H1 (cell line): ENCODE measurements around the gene CRYAB. TPM values are rescaled to one million over a fixed set of nuclear protein-coding genes. Genes with fewer than 3 reads are reported as not detected.

Experiments
- CTCF ChIA-PET: fragments of 300-600 bp; sonication (Branson Sonifier 250); formaldehyde crosslinking; loops from one replicate; lab custom pipeline; 2021; ENCODE audit not compliant: partially characterized antibody; lab: Charles Lee
- POLR2A ChIA-PET: fragments of 300-600 bp; sonication (Branson Sonifier 250); formaldehyde crosslinking; loops from one replicate; lab custom pipeline; 2021; ENCODE audit warnings: inconsistent platforms; ENCODE audit not compliant: partially characterized antibody; lab: Charles Lee
- DNase-seq, 2 experiments: peaks; one replicate each; pipeline versions ENCODE4 v3.0.0 to v3.0.0-alpha.2; 2010 to 2022; ENCODE audit warnings: low spot score in 2 of 2, low read depth in 1 of 2, mixed read lengths in 1 of 2
- FAIRE-seq: peaks from 2 replicates; lab custom pipeline; 2011; peaks lifted over from hg19 to GRCh38; lab: Jason Lieb, UNC
- H2AFZ ChIP-seq: 2 replicates; pipeline ENCODE4 v1.8.1; 2012; ENCODE audit warnings: low read length, inconsistent platforms
- H2AK5ac ChIP-seq: 2 replicates; pipeline ENCODE4 v1.6.1; 2013; ENCODE audit warnings: low read depth, low read length
- H2BK120ac ChIP-seq: replicated peaks from 2 replicates; pipeline ENCODE3; 2013; ENCODE audit warnings: low read depth, low read length, inconsistent platforms
- H2BK12ac ChIP-seq: 2 replicates; pipeline ENCODE4 v1.6.1; 2013; ENCODE audit warnings: low read depth, low read length
- H2BK15ac ChIP-seq: 2 replicates; pipeline ENCODE4 v1.6.1; 2013; ENCODE audit warnings: low read length
- H2BK20ac ChIP-seq: 2 replicates; pipeline ENCODE4 v1.6.1; 2013; ENCODE audit warnings: low read length
- H2BK5ac ChIP-seq: 2 replicates; pipeline ENCODE4 v1.6.1; 2013; ENCODE audit warnings: low read depth, low read length
- H3K14ac ChIP-seq: 2 replicates; pipeline ENCODE4 v1.6.1; 2013; ENCODE audit warnings: inconsistent platforms; ENCODE audit not compliant: insufficient read length
- H3K18ac ChIP-seq: 2 replicates; pipeline ENCODE4 v1.6.1; 2013; ENCODE audit warnings: low read length; ENCODE audit errors: extremely low read depth
- H3K23ac ChIP-seq: 2 replicates; pipeline ENCODE4 v1.6.1; 2013; ENCODE audit warnings: inconsistent platforms; ENCODE audit not compliant: insufficient read length
- H3K23me2 ChIP-seq: 2 replicates; pipeline ENCODE4 v1.6.1; 2013; ENCODE audit warnings: low read depth, low read length
- H3K27ac ChIP-seq: 2 replicates; pipeline ENCODE4 v1.6.1; 2011; ENCODE audit warnings: low read depth, low read length, inconsistent platforms
- H3K27me3 ChIP-seq, 4 experiments: replicated peaks in 1 of 4; 1 replicate in 1 of 4; 2 replicates in 3 of 4; pipeline versions ENCODE4 v1.6.1 to v1.8.1; 2011 to 2013; ENCODE audit warnings: low read length in 3 of 4, mild to moderate bottlenecking in 3 of 4, inconsistent platforms in 2 of 4, mixed read lengths in 2 of 4, moderate library complexity in 1 of 4; ENCODE audit not compliant: control insufficient read depth in 3 of 4, insufficient read depth in 3 of 4; ENCODE audit errors: extremely low read depth in 1 of 4
- H3K36me3 ChIP-seq, 4 experiments: 2 replicates each; pipeline versions ENCODE4 v1.6.1 to v1.8.1; 2011 to 2013; ENCODE audit warnings: mild to moderate bottlenecking in 4 of 4, low read length in 3 of 4, moderate library complexity in 2 of 4, control low read depth in 1 of 4, inconsistent platforms in 1 of 4; ENCODE audit not compliant: insufficient read depth in 4 of 4, control insufficient read depth in 2 of 4
- H3K4ac ChIP-seq: replicated peaks from 2 replicates; pipeline ENCODE3; 2013; ENCODE audit warnings: low read length, low read depth, mixed read lengths, inconsistent platforms; ENCODE audit not compliant: insufficient read length
- H3K4me1 ChIP-seq, 4 experiments: replicated peaks in 1 of 4; 1 replicate in 1 of 4; 2 replicates in 3 of 4; pipeline versions ENCODE4 v1.6.1 to v1.8.1; 2011 to 2013; ENCODE audit warnings: low read length in 3 of 4, inconsistent platforms in 2 of 4, mixed read lengths in 1 of 4; ENCODE audit not compliant: insufficient read depth in 4 of 4, control insufficient read depth in 3 of 4
- H3K4me2 ChIP-seq, 2 experiments: 2 replicates each; pipeline versions ENCODE4 v1.6.1 to v1.8.1; 2011 to 2013; ENCODE audit warnings: low read depth in 2 of 2, low read length in 2 of 2, control low read depth in 1 of 2, inconsistent platforms in 1 of 2, mild to moderate bottlenecking in 1 of 2; ENCODE audit not compliant: insufficient read depth in 1 of 2
- H3K4me3 ChIP-seq, 4 experiments: fragments of 200-600, 300-600 bp in 1 of 4; sonication (generic), shearing (Covaris generic), sonication (Bioruptor Twin) in 1 of 4; 2 replicates each; pipeline versions ENCODE4 v1.5.1 to v1.8.1; 2011 to 2016; ENCODE audit warnings: low read length in 4 of 4, low read depth in 3 of 4, control low read depth in 2 of 4, inconsistent platforms in 2 of 4, mild to moderate bottlenecking in 2 of 4, mixed read lengths in 1 of 4, moderate library complexity in 1 of 4; ENCODE audit not compliant: insufficient read depth in 2 of 4; ENCODE audit errors: extremely low read depth in 1 of 4
- H3K56ac ChIP-seq: replicated peaks from 2 replicates; pipeline ENCODE3; 2013; ENCODE audit warnings: low read depth, mild to moderate bottlenecking, mixed read lengths, low read length, inconsistent platforms; ENCODE audit not compliant: insufficient read length
- H3K79me1 ChIP-seq: 2 replicates; pipeline ENCODE4 v1.6.1; 2013; ENCODE audit warnings: low read depth, low read length, control low read depth
- H3K79me2 ChIP-seq, 2 experiments: 2 replicates each; pipeline versions ENCODE4 v1.6.1 to v1.8.1; 2012 to 2013; ENCODE audit warnings: low read length in 2 of 2, mild to moderate bottlenecking in 2 of 2, inconsistent platforms in 1 of 2; ENCODE audit not compliant: insufficient read depth in 2 of 2, control insufficient read depth in 1 of 2
- H3K9ac ChIP-seq, 4 experiments: replicated peaks in 1 of 4; 1 replicate in 1 of 4; 2 replicates in 3 of 4; pipeline versions ENCODE4 v1.6.1 to v1.8.1; 2011 to 2013; ENCODE audit warnings: low read depth in 3 of 4, low read length in 3 of 4, control low read depth in 2 of 4, mild to moderate bottlenecking in 2 of 4, moderate library complexity in 2 of 4, inconsistent platforms in 1 of 4; ENCODE audit errors: extremely low read depth in 1 of 4
- H3K9me3 ChIP-seq, 2 experiments: 2 replicates each; pipeline versions ENCODE4 v1.6.1 to v1.8.1; 2012 to 2013; ENCODE audit warnings: mild to moderate bottlenecking in 2 of 2, moderate library complexity in 2 of 2, control low read depth in 1 of 2, inconsistent platforms in 1 of 2, low read depth in 1 of 2, low read length in 1 of 2, mixed read lengths in 1 of 2; ENCODE audit not compliant: insufficient read depth in 2 of 2
- H4K20me1 ChIP-seq, 2 experiments: replicated peaks in 1 of 2; 2 replicates each; pipeline versions ENCODE3 to v1.8.1; 2011 to 2013; ENCODE audit warnings: inconsistent platforms in 2 of 2, low read length in 2 of 2, mild to moderate bottlenecking in 1 of 2; ENCODE audit not compliant: insufficient read depth in 2 of 2, control insufficient read depth in 1 of 2
- H4K5ac ChIP-seq: 2 replicates; pipeline ENCODE4 v1.6.1; 2013; ENCODE audit warnings: low read length, low read depth, mixed read lengths, inconsistent platforms; ENCODE audit not compliant: insufficient read length
- H4K8ac ChIP-seq: 2 replicates; pipeline ENCODE4 v1.8.0; 2013; ENCODE audit warnings: mild to moderate bottlenecking, moderate library complexity, low read length, inconsistent platforms; ENCODE audit not compliant: insufficient read depth; ENCODE audit errors: extremely low read depth
- H4K91ac ChIP-seq: replicated peaks from 2 replicates; pipeline ENCODE3; 2013; ENCODE audit warnings: low read length, mixed read lengths, inconsistent platforms; ENCODE audit not compliant: insufficient read length
- CREB1 ChIP-seq: IDR thresholded peaks from 2 replicates; pipeline ENCODE4 v1.6.1; 2012; ENCODE audit warnings: inconsistent platforms
- JUND ChIP-seq: IDR thresholded peaks from 2 replicates; pipeline ENCODE4 v1.6.1; 2011; ENCODE audit warnings: mild to moderate bottlenecking, improper control_type of control experiment, low read length
- KDM5A ChIP-seq: fragments of 200-600 bp; IDR thresholded peaks from 2 replicates; pipeline ENCODE4 v1.7.1; 2012; ENCODE audit warnings: mild to moderate bottlenecking, low read length, inconsistent platforms, mixed read lengths
- NRF1 ChIP-seq: IDR thresholded peaks from 2 replicates; pipeline ENCODE4 v1.6.1; 2011; ENCODE audit warnings: mild to moderate bottlenecking, low read depth, low read length, improper control_type of control experiment
- RFX5 ChIP-seq: IDR thresholded peaks from 2 replicates; pipeline ENCODE4 v1.6.1; 2011; ENCODE audit warnings: low read depth, low read length, improper control_type of control experiment, borderline replicate concordance
- SP2 ChIP-seq: IDR thresholded peaks from 2 replicates; pipeline ENCODE4 v1.6.1; 2012; ENCODE audit warnings: mild to moderate bottlenecking, low read length, inconsistent platforms
- WGBS, 2 experiments: shearing (Covaris generic) in 1 of 2; methylation state at CpG; one replicate each; pipeline versions ENCODE4 v1.1.6 to v1.1.7; 2013 to 2015; ENCODE audit warnings: low lambda C conversion rate in 2 of 2, mixed read lengths in 2 of 2, inconsistent platforms in 1 of 2, low coverage in 1 of 2, missing lambda C conversion rate in 1 of 2; ENCODE audit not compliant: insufficient replicate concordance in 2 of 2, insufficient coverage in 1 of 2, insufficient read length in 1 of 2; ENCODE audit errors: extremely low coverage in 1 of 2, missing lambda C conversion rate in 1 of 2; 5-methylcytosine and 5-hydroxymethylcytosine counted together
- polyA plus RNA-seq, 7 experiments: library from polyadenylated mRNA; depleted of rRNA in 3 of 7; stranded (reverse) in 5 of 7; unstranded in 2 of 7; fragments of >200 nt in 5 of 7; fragments of 200-250 nt in 2 of 7; gene quantifications; 1 replicate in 5 of 7; 2 replicates in 1 of 7; 4 replicates in 1 of 7; pipeline versions ENCODE4 v1.2.1 to v1.2.3, GENCODE V29; 2011 to 2013; ENCODE audit warnings: missing spikeins in 2 of 7, mixed read lengths in 2 of 7
- total RNA-seq: library from RNA; stranded (reverse); fragmentation: NEBNext Ultra II Directional; extraction: Animal tissue kit (Norgen Biotek cat#: 25700); gene quantifications from 2 replicates; pipeline ENCODE4 v1.2.1, GENCODE V29; 2021

The CRYAB gene
- total and polyA plus RNA-seq, 2 of the 8 experiments (the other 6 are each of a cell fraction or from before 2014, with no cell fraction given): 1.9 to 2.0 TPM

DNA sequence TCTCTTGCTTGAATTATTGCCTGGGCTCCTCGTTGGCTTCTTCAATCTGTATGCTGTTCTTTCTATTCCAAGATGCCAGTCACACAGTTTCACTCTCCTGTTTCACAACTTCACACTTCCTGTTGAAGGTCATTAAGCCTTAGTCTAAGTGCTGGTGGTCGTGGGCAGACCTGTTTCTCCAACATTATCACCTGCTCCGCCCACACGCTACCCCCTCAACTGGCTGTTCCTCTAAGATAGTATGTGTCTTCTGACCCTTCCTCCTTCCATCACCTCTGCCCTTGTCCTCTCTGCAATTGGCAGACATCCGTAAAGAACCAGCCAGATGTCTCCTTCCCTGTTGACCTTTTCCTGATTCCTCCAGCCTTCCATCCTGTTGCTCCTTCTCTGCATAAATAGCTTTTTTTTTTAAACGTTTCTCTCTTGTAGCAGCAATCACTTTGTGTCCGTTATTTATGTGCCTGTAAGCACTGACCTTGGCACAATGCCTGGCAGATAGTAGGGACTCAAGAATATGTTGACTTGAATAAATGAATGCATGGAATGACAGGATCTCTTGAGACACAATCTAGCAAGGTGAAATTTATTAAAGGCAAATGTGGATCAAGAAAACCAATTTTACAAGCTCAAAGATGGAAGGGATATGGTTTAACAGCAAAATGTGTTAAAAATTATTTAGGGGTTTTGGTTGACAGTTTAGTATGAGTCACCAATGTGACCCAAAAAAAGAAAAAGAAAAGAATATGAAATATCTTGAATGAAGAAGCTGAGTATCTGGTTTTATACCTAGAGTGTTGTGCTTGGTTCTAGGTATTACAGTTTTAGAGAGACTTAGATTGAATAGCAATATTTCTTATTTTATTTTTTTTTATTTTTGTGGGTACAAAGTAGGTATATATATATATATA lies 38.2 kb upstream of the CRYAB start:
- Histone ChIP-seq H3K4ac (no peak overlapping the region), H2BK20ac (no peak overlapping the region), H3K14ac (no peak overlapping the region), H3K56ac (no peak overlapping the region), H2AFZ (no peak overlapping the region), H2BK12ac (no peak overlapping the region), H3K27ac (no peak overlapping the region), H2BK5ac (no peak overlapping the region), H2BK120ac (no peak overlapping the region), H2AK5ac (no peak overlapping the region), H2BK15ac (no peak overlapping the region), H3K27me3 (no peaks in the 10 kb centered on the region), H3K36me3 (peaks cover 0 to 3% (median 0%) of the 10 kb centered on the region in 4 experiments; a peak in 1 of 8 replicates), H3K9me3 (no peaks in the 10 kb centered on the region), H3K9ac (no peak overlapping the region), H3K79me1 (0 out of 2 replicates have a peak, but pooled peaks cover 2% of the 10 kb centered on the region), H3K4me2 (no peak overlapping the region), H3K23me2 (no peaks in the 10 kb centered on the region), H4K8ac (no peak overlapping the region), H3K4me3 (no peak overlapping the region), H3K79me2 (no peaks in the 10 kb centered on the region), H3K18ac (no peak overlapping the region), H4K91ac (no peak overlapping the region), H4K5ac (no peak overlapping the region), H3K23ac (no peak overlapping the region), H3K4me1 (no peaks in the 10 kb centered on the region), H4K20me1 (no peaks in the 10 kb centered on the region)
- WGBS, 2 experiments: 69% methylated on average over 7 of the region's 7 CpGs; no CpG with 5 or more reads in 1 of the 2 experiments
- no peak for FAIRE-seq
- TF ChIP-seq CREB1: no peak
- TF ChIP-seq RFX5: no peak
- TF ChIP-seq SP2: no peak
- TF ChIP-seq KDM5A: no peak
- TF ChIP-seq NRF1: no peak
- TF ChIP-seq JUND: no peak
- CTCF ChIA-PET: interaction anchor here (0.7 to 0.9 kb wide), 3 partner anchors 9 to 20 kb away, joined by 3 to 6 read pairs (median 3); partner anchors contain the start of gene DIXDC1
- POLR2A ChIA-PET: interaction anchor here (0.9 to 1.1 kb wide), 3 partner anchors 9 to 23 kb away, joined by 3 to 6 read pairs (median 4); no protein-coding TSS in a partner anchor
- no peak for DNase-seq
